Activated CD4-positive, alpha-beta T cell treated with anti-CD3 and anti-CD28 coated beads for 24 hours (primary cell): ENCODE results near the gene IL1R1.

ENCODE experiments used
- DNase-seq, 2 donors: peaks; one replicate each; pipeline ENCODE4 v3.0.0-alpha.2; 2020; ENCODE audit warnings: low read depth in 2 of 2

Gene IL1R1

GRCh38 chr2:102172745-102173144 lies 30.2 kb downstream of the IL1R1 start:
- no peak for DNase-seq

DNA sequence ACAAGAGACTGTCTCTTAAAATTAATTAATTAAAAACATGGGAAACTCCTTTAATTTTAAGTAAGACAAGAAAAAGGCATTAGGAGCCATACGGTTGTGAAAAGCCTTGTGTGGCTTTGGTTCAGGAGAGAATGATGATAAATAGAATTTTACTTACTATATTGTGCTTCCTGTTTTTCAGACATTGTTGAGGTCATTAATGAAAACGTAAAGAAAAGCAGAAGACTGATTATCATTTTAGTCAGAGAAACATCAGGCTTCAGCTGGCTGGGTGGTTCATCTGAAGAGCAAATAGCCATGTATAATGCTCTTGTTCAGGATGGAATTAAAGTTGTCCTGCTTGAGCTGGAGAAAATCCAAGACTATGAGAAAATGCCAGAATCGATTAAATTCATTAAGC lies 33.6 kb downstream of the IL1R1 start:
- DNase-seq: no peak

DNA sequence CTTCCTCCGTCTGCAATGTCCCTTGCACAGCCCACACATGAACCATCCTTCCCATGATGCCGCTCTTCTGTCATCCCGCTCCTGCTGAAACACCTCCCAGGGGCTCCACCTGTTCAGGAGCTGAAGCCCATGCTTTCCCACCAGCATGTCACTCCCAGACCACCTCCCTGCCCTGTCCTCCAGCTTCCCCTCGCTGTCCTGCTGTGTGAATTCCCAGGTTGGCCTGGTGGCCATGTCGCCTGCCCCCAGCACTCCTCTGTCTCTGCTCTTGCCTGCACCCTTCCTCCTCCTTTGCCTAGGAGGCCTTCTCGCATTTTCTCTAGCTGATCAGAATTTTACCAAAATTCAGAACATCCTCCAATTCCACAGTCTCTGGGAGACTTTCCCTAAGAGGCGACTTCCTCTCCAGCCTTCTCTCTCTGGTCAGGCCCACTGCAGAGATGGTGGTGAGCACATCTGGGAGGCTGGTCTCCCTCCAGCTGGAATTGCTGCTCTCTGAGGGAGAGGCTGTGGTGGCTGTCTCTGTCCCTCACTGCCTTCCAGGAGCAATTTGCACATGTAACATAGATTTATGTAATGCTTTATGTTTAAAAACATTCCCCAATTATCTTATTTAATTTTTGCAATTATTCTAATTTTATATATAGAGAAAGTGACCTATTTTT lies 35.4 kb downstream of the IL1R1 start:
- no peak for DNase-seq

DNA sequence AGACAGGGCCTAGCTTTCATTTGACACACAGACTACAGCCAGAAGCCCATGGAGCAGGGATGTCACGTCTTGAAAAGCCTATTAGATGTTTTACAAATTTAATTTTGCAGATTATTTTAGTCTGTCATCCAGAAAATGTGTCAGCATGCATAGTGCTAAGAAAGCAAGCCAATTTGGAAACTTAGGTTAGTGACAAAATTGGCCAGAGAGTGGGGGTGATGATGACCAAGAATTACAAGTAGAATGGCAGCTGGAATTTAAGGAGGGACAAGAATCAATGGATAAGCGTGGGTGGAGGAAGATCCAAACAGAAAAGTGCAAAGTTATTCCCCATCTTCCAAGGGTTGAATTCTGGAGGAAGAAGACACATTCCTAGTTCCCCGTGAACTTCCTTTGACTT lies 36.5 kb downstream of the IL1R1 start:
- DNase-seq: no peak

DNA sequence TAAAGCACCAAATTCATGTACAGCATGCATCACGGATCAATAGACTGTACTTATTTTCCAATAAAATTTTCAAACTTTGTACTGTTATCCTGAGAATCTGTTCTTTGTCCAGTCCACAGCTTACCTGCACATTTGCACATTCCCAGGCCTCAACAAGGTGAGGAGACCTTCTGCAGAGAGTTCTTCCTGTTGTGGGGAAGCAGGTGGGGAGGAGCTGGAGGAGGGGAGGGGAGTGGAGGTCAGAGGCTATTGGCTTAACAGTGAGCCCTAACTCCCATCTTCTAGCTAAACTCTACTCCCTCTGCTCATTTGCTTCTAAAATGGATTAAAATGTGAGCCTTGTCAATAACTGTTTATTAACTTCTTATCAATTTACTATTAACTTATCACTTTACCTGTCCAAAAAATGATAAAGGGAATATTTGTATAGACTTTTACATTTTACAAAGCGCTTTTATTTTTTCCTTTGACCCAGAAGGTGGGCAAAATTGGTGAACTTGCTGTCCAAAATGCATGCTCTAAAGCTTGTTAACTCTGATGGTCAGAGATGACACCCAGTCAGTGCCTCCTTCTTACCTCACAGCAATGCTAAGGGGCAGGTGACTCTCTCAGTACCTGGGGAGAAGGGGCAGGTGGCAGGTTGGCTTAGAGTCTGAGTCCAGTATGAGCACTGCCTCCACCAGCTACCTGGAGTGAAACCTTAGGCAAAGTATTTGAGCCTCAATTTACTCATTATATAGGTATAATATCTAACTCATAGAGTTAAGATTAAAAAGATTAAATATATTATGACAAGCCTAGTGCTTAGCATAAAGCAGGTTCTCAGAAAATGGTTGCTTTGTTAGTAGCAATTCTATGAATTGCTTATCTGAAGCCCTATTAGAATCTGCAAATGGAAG lies 37.5 kb downstream of the IL1R1 start:
- DNase-seq: no peak

DNA sequence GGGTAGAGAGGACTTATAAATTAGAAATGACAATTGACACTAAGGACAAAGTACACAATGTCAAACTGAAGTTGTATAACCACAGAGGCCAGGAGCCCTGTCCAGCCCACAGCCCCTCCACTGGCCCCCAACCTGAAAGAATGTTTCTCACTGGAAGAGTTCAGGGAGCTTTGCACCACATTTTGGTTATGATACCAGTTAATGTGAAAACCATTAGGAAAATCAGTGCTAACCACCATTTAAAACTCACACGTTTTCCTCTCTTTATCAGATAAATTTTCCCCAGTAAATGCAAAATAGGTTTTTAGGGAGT lies 38.1 kb downstream of the IL1R1 start:
- DNase-seq: no peak

DNA sequence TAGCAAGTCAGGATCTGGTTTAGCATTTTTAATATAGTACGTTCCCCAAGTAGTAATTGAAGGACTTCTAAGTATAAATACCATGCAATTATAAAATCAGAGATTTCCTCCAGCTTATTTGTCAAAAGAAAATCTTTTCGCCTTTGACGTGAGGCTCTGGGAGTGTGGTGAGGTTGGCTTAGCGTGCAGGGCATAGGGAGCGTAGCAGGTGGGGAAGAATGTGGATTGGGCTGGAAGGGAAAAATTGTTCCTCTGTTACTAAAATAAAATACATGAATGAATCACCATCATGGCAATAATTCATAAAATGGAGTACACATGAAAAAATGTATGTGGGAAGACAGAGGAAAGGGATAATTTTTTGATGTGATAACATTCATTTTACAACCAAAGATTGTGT lies 38.8 kb downstream of the IL1R1 start:
- no peak for DNase-seq

DNA sequence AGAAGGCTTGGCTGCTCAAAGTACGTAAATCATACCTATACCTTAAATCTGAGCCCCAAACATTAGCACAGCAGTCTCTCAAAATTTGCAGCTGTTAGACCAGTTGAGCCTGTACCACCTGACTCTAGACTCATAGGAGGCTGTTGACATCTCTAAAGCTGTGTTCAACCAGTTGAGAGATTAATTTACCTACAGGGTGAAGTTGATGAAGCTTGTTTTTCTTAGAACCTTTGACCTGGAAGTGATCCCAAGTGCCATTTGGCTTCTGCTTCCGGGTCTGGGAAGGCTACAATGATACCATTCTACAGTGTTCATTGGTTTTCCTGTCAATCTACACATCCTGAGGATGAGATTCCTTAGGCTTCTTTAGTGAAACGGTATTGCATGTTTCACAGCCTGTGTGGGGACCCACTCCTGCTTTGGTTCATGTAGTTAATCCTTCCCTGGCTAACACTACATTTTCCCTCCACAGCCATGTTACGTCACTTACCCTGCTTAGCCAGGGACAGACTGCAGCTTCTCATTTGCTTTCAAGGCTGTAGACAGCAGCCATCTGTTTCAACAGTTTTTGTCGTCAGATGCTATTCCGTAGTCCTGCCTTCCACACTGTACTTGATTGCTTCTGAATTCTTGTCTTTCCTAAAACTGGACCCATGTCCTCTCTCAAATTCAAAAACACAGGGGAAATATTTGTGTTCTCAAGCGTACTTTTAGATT lies 39.5 kb downstream of the IL1R1 start:
- no peak for DNase-seq

DNA sequence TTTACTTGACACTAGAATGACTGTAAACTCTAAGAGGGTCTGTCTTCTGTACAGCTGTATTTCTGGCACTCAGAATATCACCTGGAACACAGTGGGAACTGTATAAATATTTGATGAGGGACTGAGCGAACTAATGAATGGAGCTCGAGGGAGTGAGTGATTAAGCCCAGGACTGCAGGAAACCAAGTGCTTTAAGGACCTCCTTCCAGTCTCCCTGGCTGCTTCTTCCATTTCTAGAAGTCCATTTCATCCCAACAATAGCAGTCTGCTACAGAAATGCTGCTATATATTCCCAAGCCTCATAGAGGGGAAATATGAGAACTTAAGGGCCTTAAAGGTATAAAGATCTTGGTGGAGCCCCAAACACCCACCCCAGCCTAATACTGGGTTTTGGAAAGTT lies 41.5 kb downstream of the IL1R1 start:
- no peak for DNase-seq

DNA sequence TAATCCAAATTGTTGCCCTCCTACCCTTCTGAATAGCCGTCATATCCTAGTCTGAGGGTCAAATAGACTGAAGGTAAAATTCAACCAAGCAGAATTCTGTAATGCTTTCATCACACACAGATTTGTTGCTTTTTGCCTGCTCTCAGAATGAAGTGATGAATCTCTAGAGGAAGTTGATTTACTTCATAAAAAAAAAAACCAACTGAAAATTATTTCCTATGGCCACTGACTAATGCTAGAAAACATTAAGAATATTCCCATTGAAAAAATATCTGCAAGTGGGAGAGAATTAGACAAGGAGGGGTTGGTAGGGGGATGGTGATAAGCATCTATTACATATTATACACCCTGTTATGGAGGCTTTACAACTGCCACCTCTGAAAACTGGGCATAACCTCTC lies 42.0 kb downstream of the IL1R1 start:
- no peak for DNase-seq

DNA sequence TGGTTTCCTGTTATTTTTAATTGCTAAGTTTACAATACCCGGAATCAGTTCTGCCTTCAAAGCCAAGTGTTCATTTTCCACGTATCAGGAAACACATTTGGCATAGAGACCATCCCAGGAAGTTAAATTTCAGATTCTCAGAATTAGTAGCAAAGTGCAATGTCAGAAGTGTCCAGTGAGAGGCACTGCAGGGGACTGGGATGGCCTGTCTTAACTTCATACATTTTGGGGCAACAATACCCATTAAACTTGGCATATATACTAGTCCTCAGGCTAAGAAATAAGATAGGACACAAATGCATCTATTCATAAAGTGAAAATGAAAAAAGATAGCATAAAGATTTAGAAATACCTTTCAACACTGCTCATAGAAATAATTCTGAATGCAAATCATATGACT lies 42.8 kb downstream of the IL1R1 start:
- DNase-seq: no peak

GRCh38 chr2:102186791-102187495 lies 44.4 kb downstream of the IL1R1 start, which contains the start of gene IL1RL2:
TSS of gene IL1RL2 (plus strand) at chr2:102187023. CDS start at chr2:102187868, 845 bp downstream.
- peak in 1 of 2 donors; percentile 26 for DNase-seq

DNA sequence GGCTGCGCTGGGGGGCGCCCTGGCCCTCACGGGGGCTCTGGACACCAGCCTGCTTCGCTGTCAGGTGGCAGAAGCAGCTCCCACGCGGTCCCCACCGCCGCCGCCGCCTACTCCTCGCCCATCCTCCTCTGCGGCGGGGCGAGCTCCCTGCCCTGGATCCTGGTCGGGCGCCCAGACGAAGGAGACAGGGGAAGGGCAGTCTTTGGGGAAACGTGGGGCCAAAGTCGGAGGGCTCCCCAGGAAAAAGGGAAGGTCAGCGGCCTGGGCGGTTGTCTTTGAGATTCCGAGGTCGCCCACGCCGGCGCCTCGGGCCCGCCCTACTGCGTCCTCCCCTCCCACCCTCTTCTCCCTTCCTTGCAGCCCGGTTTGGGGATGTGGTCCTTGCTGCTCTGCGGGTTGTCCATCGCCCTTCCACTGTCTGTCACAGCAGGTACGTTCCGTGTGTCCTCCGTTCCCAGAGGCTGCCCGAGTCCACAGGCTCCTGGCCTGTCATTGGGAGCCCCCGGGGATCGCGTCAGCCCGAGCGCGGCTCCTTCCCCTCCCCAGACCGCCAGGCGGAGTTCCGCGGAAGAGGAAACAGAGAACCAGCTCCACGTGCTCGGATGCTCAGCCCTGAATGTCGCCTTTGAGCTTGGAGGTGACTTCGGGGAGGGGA lies 45.1 kb downstream of the IL1R1 start:
- peak; percentile 26 to 41 for DNase-seq

DNA sequence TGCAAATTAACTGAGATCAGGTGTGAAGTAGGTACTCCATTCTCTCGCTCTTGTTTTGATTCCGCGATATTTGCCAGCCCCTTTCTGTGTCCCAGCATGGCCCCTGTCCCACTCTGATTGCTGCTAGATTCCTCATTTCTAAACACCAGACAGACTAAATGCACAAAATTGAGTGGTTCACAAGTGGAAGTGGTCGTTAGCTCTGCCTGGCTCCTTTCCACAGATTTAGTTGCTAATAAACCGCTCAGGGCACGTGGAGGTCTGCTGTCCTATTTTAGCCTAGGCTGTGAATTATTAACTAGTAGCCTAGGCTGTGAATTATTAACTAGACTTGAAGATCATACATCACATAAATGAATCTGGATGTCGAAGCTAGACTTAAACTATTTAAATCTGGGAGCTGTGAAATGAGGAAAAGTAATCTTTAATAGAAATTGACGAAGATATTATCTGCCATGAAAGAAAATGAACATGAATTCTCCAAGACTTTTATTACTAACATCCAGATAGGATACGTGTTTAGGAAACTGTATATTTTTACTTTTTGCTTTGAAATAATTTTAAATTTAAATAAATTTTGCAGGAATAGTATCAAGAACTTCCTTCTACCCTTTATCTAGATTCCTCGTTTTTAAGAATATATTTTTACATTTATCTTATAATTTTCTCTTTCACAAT lies 48.0 kb downstream of the IL1R1 start:
- no peak for DNase-seq

DNA sequence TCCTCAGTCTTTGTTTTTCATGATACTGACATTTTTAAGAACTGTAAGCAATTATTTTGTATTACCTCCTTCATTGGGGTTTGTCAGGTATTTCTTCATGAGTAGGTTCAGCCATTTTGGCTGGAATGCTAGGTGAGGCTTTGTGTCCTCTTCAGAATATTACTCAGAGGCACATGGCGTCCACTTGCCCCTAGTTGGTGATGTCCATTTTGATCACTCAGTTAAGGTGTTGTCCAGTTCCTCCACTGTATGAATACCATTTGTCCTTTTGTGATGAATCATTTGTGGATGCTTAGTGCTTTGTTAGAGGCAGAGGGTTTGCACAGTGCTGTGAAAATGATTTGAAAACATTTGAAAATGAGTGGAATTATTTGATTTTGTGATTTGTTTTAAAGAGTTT lies 49.0 kb downstream of the IL1R1 start:
- DNase-seq: no peak

- DNase-seq: no peak
Measured at GRCh38 chr2:102193074-102193473, 50.5 kb downstream of the IL1R1 start.

DNA sequence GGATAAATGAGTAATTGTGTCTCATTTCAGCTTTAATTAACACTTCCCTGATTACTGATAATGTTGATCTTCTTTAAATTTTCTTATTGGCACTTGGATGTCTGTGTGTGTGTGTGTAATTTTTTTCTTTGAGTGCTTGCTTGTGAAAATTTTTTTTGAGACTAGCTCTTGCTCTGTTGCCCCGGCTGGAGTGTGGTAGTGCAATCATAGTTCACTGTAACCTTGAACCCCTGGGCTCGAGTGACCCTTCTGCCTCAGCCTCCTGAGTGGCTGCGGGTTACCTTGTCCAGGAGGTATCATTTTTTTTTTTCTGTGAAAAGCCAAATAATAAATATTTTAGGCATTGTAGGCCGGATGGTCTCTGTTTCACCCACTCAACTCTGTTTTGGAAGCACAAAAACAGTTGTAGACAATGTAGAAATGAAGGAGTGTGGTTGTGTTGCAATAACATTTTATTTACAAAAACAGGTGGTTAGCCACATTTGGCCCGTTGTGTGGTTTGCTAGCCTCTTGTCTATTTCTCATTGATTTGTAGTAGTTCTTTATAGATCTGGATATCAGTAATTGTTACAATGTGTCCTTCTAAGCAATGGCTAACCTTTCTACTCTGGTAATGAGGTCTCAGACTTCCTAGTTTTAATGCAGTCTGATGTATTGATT lies 52.2 kb downstream of the IL1R1 start:
- no peak for DNase-seq

DNA sequence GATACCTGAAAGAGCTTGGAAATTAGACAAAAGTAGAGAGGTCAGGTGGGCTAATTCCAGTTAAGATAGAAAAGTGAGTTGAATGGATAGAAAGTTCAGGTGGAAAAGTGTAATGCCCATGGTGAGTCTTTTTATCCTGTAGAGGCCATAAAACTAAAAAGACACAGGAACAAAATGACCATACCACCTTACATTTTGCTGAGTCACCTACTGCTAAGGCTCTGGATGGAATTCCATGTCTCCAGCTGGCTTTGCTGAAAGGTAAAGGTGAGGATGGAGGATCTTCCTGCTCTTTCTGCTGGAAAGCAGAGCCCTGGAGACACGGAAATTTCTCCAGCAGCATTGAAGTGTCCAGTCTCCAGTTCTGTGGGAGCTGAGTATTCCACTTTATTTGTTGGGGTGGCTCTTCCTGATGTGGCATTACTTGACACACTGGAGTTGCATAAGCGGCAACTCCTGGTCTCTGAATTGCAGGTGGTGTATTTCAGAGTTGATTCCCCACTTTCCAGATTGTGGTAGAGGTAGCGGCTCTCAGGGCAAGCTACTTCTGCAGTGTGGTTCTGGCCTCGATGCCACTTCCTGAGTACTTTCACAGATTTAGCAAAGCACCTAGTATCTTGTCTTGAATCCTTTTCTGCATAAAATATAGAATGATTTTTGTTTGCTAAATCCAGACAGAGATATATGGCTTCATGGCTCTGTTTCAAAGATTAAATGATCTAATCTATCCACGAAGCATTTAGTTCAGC lies 55.0 kb downstream of the IL1R1 start:
- DNase-seq: no peak

DNA sequence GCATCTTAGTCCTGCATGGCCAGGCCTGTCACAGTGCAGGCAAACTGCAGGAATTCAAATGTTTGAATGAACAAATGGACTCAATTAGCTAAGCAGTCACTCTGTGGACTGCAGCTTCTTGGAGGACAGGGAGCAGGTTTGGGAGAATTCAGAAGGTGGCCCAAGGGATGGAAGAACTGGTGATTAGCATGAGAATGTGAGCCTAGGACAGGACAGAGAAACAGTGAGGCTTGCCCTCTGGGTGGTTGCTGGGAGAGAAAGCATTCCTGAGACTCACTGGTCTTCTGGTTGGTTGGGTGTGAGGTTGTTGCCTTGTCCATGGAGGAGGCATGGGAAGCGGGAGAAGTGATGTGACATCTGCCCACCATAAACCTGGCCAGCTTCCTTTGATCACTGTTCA lies 58.0 kb downstream of the IL1R1 start:
- no peak for DNase-seq

DNA sequence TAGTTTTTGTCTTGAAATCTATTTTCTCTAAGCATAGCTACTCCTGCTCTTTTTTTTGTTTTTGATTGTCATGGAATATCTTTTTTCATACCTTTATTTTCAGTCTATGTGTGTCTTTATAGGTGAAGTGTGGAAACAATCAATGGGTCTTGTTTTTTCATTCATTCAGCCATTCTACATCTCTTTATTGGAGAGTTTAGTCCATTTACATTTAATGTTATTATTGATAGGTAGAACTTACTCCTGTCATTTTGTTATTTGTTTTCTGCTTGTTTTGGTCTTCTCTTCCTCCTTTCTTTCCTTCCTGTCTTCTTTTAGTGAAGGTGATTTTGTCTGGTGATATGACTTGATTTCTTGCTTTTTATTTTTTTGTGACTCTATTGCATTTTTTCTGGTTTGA lies 62.1 kb downstream of the IL1R1 start:
- no peak for DNase-seq
